Measurements from ENCODE around the gene TP53INP2.

GRCh38 chr20:34708621-34709043 lies 4.5 kb downstream of the TP53INP2 start:
- TF ChIP-seq, protein P1, sequence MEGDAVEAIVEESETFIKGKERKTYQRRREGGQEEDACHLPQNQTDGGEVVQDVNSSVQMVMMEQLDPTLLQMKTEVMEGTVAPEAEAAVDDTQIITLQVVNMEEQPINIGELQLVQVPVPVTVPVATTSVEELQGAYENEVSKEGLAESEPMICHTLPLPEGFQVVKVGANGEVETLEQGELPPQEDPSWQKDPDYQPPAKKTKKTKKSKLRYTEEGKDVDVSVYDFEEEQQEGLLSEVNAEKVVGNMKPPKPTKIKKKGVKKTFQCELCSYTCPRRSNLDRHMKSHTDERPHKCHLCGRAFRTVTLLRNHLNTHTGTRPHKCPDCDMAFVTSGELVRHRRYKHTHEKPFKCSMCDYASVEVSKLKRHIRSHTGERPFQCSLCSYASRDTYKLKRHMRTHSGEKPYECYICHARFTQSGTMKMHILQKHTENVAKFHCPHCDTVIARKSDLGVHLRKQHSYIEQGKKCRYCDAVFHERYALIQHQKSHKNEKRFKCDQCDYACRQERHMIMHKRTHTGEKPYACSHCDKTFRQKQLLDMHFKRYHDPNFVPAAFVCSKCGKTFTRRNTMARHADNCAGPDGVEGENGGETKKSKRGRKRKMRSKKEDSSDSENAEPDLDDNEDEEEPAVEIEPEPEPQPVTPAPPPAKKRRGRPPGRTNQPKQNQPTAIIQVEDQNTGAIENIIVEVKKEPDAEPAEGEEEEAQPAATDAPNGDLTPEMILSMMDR (CRISPR knock-in tag; IDR thresholded peaks at IDR 0.05), result peak; percentile 61
- TF ChIP-seq FOXP1 (IDR thresholded peaks at IDR 0.05), result no peak
- TF ChIP-seq FOXP1 (CRISPR knock-in tag; IDR thresholded peaks at IDR 0.05), result no peak
- no peak for TF ChIP-seq ETV6 (CRISPR knock-in tag; conservative IDR thresholded peaks at IDR 0.05)
- no peak for TF ChIP-seq POLR2A (IDR thresholded peaks at IDR 0.05; ENCODE audit: insufficient read depth in 1 of 2, low read depth in 2 of 2, low read length in 2 of 2)
